Left cardiac atrium (tissue), 4 donors: ENCODE measurements around the gene LYL1. TPM values are rescaled to one million over a fixed set of nuclear protein-coding genes. Genes with fewer than 3 reads are reported as not detected.

Experiments
- ATAC-seq, 2 donors: fragments of 200-7000 bp; cut with Tn5 transposase; one replicate each; pipeline ENCODE4 v1.9.1; 2020; ENCODE audit warnings: mild to moderate bottlenecking in 2 of 2, moderate library complexity in 2 of 2
- DNase-seq: peaks from one replicate; pipeline ENCODE4 v3.0.0-alpha.2; 2020
- intact Hi-C, 2 donors: fragments of 100-400 bp; cut with DNase I; formaldehyde crosslinking; loops; one replicate each; pipeline versions ENCODE4 v1.14.1 to v1.15.1; 2022 to 2023
- total RNA-seq, 2 donors: library from RNA; stranded (reverse); fragmentation: NEBNext Ultra II Directional; extraction: Animal tissue kit (Norgen Biotek cat#: 25700); gene quantifications; one replicate each; pipeline ENCODE4 v1.2.1, GENCODE V29; 2021
- donor health status: DM: no; HTN: yes; CAD: no.
- donor health status: DM: no; HTN: yes; CAD: no; lungs with severe emphysema.
- donor health status: DM: yes; HTN: yes; CAD: no.
- donor health status: Dilated cardiomyopathy.

Gene LYL1
- total RNA-seq, 2 donors from 2014 or later, result 7.5 to 9.0 TPM

DNA sequence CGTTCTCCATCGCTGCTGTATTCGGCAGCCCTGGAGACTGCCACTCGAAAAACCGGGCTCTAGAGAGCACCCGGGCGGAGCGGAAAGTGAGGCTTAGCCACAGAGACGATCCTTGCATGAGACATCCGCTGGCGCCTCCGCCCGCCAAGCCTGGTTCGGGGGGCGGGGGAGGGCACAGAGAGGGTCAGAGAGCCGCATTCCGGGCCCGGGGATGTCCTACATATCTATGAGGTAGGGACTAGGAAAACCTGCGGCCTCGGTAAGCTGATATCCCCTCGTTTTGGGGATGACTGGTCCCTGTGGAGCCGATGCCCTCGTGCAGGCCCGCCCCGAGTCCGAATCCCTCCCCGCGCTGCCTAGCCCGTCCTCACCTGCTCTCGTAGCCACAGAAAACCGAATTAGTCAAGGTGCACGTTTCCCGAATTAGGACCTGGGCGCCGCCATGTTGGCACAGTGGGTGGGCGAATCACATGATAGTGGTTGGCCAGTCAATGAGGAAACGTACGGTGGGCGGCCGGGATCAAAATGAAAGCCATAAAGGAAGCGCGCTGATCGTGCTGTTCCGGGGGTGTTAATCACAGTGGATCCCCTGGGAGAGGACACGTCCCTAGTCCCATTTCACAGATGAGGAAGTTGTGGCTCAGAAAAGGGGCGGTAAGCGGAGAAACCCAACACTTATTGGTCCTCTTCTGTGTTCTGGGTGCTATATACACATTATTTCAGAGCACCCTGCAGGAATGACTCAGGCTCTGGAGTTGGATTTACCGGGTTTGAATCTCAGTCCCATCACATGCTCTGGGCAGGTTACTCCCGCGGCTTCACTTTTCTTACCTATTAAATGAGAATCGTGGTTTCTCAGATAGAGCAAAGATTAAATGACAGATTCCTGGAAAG, 13.9 kb upstream of the LYL1 start, which contains the start of gene TRMT1:
TRMT1 (minus strand) TSS at position 459 of the 894 bp plus-strand sequence; CDS start at position 118, 341 bp downstream.
- peak; percentile 79 to 83 for ATAC-seq
- intact Hi-C loops, result no loop called here

DNA sequence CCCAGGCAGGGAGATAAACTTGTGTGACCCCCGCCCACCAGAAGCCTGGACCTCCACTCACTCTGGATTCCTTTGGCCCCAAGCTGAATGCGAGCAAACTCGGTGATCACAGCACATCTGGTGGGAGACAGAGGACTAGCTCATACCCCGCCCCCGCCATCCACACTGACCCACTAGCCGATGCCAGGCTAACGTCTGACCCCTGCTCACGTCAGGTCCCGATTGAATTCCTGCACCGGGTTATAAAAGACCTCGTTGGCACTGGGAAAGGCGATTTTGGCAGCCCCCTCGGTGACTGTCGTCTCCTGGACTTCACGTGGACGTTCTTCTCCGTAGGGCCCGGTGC, 13.3 kb upstream of the LYL1 start:
- DNase-seq (no peak), ATAC-seq (no peak)
- intact Hi-C loops, result no loop called here

More for the DNA sequence above, 13.9 kb upstream of the LYL1 start, which contains the start of gene TRMT1:
- DNase-seq, result peak; percentile 95

DNA sequence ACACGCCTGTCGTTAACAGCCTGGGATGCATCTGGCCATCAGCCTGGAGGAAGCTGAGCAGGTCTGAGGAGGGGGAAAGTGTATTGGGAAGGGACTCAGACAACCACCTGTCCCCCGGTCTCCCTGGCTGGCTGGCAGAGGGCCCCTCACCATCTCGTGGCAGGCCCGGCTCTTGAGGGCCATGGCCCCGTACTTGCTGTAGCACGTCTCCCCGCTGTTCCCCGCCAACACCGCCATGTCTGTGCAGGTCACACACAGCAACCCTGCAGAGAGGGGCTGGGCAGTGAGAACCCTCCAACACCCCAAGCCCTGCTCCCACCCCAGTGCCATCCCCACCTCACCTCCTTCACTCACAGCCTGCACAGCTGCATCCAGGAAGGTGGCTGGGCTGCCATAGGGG, 9.9 kb upstream of the LYL1 start:
- no peak for DNase-seq
- intact Hi-C loops, result no loop called here
- ATAC-seq, result no peak

DNA sequence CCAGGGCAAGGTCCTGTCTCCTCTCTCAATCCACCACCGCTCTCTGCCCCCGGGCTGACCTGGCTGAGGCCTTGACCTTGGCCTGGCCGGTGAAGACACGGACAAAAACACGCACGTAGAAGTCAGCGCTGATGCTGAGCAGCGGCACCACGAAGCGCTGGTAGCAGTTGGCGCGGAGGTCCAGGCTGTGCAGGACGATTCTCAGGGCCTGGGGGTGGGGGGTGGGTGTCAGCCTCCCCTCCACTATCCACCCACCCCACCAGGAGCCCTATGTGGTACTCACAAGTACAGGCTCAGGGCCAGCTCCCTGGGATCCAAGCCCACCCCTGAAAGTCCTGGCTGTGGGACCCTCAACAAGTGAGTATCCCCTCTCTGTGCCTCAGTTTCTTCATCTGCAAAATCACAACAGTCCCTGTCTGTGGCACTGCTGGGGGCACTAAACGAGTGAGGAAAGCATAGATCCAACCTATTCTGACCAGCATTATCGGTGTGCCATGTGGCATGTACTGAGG, 7.5 kb upstream of the LYL1 start:
- DNase-seq (no peak), ATAC-seq (no peak)
- intact Hi-C loops, result no loop called here

GRCh38 chr19:13109361-13110098, 6.9 kb upstream of the LYL1 start:
- intact Hi-C loops, result no loop called here
- no peak for ATAC-seq
- no peak for DNase-seq

- no peak for ATAC-seq
- intact Hi-C loops, result loop anchor here in 1 of 2 donors (5.0 kb wide), 1 partner anchor 47 kb away; the partner anchor contains the start of genes IER2 and STX10
- DNase-seq, result no peak
Observed at GRCh38 chr19:13104848-13105711, 2.4 kb upstream of the LYL1 start.

DNA sequence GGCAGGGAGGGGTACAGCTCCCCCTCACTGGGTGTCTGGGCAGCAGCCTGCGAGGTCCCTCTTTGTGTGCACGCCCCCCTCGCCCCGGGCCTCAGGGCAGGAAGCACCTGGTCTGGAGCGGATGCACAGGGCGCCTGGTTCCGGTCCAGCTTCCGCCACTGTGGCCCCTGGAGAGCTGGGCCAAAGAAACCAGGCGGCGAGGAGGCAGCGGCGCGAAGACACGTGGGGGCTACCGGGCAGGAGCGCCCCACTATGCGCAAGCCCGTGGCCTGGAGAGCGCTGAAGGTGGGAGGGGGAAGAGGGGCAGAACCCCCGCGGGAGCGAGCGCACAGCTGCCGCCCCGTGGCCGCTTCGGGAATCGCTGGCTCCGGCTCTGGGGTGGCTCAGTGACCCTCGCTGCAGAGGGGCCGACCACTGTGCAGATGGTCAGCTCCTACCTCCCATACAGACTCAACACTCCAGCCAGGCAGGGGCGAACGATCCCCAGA, 1.7 kb upstream of the LYL1 start:
- intact Hi-C loops, result loop anchor here in 1 of 2 donors (5.0 kb wide), 1 partner anchor 48 kb away; the partner anchor contains the start of genes IER2 and STX10
- ATAC-seq (peak; percentile 12 to 21), DNase-seq (peak; percentile 85)

DNA sequence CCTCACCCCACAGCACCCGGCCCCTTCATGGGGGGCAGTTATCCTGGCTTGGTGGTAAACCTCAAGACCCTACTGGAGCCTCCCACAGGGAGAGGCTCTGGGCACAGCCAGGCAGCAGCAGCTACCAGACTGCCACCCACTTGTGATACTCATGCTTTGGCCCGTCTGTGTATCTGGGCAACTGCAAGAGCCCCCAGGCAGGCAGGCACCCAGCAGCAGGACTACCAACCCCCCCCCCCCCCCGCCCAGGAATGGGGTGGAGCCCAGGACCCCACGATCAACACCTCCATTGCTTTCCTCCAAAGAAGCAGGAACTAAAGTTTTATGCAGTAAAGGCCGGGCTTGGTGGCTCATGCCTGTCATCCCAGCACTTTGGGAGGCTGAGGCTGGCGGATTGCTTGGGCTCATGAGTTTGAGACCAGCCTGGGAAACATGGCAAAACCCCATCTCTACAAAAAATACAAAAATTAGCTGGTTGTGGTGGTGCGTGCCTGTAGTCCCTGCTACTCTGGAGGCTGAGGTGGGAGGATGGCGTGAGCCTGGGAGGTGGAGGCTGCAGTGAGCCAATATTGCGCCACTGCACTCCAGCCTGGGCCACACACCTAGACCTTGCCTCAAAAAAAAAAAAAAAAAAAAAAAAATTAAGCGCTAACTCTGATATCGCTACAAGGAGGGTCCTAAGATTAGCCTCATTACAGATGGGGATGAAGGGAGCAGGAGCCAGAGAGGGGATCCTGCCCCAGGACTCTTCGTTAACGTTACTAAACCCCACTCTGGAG, 1.1 kb upstream of the LYL1 start:
- no peak for ATAC-seq
- DNase-seq, result no peak
- intact Hi-C loops, result loop anchor here in 1 of 2 donors (5.0 kb wide), 1 partner anchor 49 kb away; the partner anchor contains the start of genes IER2 and STX10

GRCh38 chr19:13102416-13102665, 317 bp downstream of the LYL1 start:
- ATAC-seq (no peak), DNase-seq (no peak)
- intact Hi-C loops, result loop anchor here in 1 of 2 donors (5.0 kb wide), 1 partner anchor 50 kb away; the partner anchor contains the start of genes IER2 and STX10

GRCh38 chr19:13101590-13102415, 855 bp downstream of the LYL1 start:
- intact Hi-C loops, result loop anchor here in 1 of 2 donors (5.0 kb wide), 1 partner anchor 50 kb away; the partner anchor contains the start of genes IER2 and STX10
- ATAC-seq, result no peak
- no peak for DNase-seq

GRCh38 chr19:13100841-13101589, 1.6 kb downstream of the LYL1 start:
- intact Hi-C loops, result loop anchor here in 1 of 2 donors (5.0 kb wide), 1 partner anchor 51 kb away; the partner anchor contains the start of genes IER2 and STX10
- DNase-seq (no peak), ATAC-seq (no peak)

DNA sequence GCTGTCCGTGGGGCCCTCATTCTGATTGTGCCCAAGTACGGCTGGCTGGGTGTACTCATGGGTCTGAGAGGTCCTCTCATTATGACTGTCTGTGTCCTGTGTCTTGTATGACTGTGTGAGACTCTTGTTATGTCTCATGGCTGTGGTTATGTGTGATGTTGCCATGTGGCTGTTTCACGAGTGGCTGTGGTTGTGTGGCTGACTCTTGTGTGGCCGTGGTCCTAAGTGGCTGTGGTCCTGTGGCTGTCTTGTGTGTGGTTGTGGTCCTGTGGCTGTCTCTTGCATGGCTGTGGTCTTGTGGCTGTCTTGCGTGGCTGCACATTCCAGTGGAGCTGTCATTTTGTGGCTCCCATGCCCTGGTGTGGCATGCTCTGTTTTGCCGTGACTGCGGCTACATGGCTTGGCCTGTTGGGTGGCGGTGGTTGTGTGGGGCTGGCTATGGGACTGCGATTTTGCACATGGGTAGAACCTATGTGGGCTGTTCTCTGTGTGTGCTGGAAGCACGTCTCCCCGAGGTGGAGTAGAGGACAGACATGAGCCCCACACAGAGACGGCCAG, 2.5 kb downstream of the LYL1 start:
- intact Hi-C loops, result loop anchor here in 1 of 2 donors (5.0 kb wide), 1 partner anchor 52 kb away; the partner anchor contains the start of genes IER2 and STX10
- DNase-seq (no peak), ATAC-seq (no peak)

DNA sequence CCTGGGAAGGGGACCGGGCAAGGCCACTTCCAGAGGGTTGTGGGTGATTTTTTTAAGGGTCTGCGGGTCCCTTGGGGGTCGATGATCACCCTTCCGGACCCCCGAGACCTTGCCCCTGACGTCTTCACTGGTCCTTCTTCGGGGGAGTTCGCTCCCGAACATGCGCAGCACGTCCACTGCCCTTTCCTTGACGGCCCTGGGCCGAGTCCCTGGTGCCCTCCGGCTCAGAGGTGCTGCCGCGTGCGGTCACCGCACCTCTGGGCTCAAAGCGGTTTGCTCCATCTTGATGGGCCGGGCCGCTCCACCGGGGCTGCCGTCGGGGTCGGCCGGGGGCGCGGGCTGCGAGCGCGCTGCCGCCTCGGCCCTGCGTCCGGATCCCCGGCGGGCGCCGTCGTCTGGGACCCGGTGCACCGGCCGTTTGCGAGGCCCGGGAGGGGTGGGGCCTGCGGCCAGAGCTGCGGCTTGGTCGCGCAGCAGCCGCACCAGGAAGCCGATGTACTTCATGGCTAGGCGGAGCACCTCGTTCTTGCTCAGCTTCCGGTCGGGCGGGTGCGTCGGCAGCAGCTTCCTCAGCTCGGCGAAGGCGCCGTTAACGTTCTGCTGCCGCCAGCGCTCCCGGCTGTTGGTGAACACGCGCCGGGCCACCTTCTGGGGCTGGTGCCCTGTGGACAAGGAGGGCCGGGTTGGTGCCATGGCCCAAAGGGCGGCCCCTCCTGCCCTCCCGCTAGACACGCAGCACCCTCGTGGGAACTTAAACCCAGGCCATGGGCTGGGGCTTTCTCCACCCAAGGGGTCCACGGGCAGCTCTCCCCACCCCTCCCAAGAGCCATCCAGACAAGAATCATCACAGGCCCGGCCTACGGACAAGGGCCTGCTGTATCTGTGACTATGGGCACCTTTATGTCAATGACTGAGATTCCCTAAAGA, 3.3 kb downstream of the LYL1 start:
- peak; percentile 86 for DNase-seq
- intact Hi-C loops, result loop anchor here in 1 of 2 donors (10.0 kb wide), 1 partner anchor 165 kb away; no protein-coding TSS in a partner anchor
- ATAC-seq, result peak; percentile 3 to 8

DNA sequence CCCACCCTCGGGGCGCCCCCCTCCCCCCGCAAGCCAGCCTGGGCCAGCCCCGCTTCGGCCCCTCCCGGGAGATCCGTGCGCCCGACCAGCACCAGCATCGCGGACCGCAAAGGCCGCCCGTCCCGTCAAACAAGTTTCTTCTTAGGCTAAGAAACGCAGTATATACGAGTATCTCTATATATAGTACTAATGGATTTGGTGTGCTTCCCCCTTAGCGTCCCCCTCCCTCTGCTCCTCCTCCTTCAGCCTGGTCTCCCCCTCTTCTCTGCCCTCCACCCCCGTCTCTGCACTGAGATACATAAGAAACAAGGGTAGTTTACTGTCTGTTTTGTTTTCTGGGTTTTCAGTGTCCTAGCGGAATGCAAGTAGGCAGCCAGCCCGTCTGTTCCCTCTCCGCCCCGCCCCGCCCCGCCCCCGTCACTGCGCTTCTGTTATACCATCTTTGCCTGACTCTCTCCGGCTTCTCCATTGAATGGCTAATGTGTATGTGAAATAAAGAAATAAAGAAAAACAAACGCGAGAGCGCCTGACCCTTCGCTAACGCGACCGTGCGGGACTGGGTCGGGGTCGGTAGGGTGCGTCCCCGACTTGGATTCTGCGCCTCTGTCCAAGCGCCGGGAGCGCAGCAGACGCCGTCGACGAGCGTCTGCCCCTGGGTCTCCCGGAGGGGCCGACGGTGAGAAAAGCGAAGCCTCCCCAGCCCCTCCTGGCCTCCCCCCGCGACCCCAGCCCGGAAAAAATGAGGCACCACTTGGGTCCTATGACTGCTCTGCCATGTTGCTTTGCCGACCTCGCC, 4.2 kb downstream of the LYL1 start:
- DNase-seq, result peak; percentile 38
- intact Hi-C loops, result loop anchor here in 1 of 2 donors (10.0 kb wide), 1 partner anchor 166 kb away; no protein-coding TSS in a partner anchor

More for the DNA sequence above, 4.2 kb downstream of the LYL1 start:
- ATAC-seq, result peak; percentile 1 to 10
